GM21526 (cell line): ENCODE results near the gene RALGAPA2.
A peak's percentile ranks its signal among the peaks of the same experiment; 100 is the strongest.

ENCODE experiments used
- ATAC-seq: cut with Tn5 transposase; IDR thresholded peaks from one replicate; pipeline ENCODE4 v1.9.1; 2021; ENCODE audit warnings: moderate library complexity; ENCODE audit not compliant: unreplicated experiment, low FRiP score

Gene RALGAPA2

DNA sequence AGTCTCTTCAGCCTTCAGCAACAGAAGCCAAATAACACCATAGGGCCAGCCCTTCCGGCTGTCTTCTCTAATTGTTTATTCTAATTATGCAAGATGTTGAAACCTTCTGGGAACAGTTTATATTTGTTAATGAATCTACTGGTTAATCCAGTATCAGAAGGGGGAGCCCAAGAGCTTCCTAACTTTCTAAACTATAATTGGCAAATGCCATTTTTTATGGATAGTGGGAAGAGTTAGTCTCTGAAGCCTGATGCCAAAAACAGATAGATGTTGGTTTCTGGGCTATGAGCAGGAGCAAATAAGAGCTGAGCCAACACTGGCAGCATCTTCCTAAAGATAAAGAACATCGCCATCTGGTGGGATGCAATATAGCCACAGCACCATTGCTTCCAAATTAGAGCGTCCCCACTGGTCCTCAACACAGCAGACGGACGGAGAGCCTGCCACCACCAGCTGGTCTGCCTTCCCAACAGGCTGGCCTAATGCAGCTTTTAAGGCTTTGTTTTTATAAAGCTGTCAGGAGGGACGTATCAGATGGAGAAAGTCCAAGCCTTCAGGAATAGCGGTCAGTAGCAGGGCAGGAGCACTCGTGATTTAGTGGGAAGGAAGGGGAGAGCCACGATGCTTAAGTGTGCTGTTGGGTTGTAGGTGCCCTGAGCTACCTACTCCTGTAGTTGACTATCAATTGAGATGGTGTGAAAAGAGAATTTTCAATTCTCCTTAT is 118.8 kb downstream of the RALGAPA2 start:
- peak; percentile 80 for ATAC-seq

DNA sequence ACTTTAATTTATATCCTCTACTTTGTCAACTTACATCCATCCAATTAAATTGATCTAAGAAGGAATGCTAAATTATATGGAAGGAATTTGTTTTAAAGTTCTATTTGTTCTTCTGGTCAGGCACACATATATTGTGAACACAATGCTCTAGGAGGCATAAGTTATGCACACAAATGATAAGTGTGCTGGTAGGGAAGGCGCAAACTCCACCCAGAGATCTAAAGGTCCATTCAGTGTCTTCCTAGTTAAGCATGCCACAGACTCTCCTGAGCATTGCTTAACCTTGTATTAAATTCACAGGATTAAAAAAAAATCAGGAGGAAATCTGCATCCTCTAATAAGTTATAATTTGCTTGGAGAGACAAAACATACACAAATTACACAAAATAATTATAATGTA is 127.3 kb downstream of the RALGAPA2 start:
- no peak for ATAC-seq

DNA sequence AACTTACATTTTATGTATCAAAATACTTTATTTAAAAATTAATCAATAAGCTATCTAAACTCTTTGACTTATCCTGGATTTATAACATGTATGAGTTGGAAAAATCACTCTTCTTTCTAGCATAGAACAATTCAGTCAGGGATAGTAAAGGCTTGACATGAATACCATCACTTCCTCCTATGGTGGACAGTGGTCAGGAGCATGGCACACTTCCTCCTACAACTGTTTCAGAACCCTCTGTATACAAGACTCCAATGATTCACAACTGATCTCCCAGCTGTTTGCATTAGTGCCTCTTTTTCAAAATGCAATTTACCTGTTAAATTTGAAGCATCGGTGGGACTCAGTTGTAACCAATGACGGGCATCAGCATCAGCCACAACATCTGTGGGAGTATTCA is 129.7 kb downstream of the RALGAPA2 start:
- ATAC-seq, result no peak

- no peak for ATAC-seq
These were observed 132.3 kb downstream of the RALGAPA2 start for GRCh38 chr20:20580139-20580538.

- no peak for ATAC-seq
These were observed 133.6 kb downstream of the RALGAPA2 start for GRCh38 chr20:20578838-20579237.

GRCh38 chr20:20573797-20574196 is 138.6 kb downstream of the RALGAPA2 start:
- no peak for ATAC-seq

- ATAC-seq, result no peak
These were observed 141.2 kb downstream of the RALGAPA2 start for GRCh38 chr20:20571068-20571780.

DNA sequence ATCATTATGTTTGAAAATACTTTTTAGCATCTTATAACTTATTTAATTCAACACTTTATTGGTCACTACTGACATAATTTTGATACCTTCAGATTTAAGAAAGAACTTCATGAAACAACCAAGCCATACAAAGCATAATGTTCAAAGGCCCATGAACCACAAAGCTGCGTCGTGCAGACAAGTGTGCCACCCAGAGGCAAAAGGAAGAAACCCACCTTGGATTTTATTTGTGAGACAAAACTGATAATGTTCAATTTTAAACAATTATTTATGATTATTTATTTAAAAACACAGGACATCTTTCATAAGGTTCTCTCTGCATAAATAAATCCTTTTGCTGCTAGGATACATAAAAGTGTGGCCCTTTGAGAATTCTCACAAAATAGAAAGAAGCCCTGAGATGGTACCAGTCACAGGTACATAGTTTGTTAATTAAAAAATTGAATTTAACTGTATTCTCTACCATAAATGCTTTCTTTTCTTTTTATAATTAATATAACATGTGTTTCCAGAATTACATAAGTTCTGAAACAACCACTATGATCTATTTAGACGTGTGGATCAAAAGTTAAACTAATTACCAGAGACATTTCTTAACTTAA is 143.7 kb downstream of the RALGAPA2 start:
- ATAC-seq, result no peak

DNA sequence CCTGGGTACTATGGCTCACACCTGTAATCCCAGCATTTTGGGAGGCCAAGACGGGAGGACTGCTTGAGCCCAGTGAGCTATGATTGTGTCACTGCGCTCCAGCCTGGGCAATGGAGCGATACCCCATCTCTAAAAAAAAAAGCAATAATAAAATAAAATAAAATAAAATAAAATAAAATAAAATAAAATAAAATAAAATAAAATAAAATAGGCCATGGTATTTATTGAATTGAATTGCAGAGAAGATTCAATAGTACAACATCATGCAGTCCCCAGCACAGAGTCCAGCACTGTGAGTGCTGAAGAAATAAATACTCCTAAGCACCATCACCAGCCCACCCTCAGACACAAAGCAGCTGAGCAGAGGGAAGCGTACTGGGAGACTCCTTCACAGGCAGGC is 144.7 kb downstream of the RALGAPA2 start:
- ATAC-seq, result no peak

DNA sequence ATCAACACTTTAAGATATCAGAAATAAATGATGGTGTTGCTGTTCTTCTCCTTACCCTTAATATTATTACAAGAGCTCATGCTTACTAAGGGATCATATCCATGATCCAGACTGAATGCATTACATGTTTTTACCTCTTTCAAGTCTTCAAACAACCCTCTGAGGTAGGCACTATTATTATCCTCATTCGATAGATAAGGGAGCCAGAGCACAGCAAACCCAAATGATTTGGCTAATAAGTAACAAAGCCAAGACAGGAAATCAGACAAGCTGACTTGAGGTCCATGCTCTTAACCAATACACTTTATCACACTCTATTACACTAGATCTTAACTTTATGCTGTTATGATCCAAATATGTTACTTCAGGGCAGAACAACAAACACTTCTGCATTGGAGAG is 145.9 kb downstream of the RALGAPA2 start:
- ATAC-seq, result no peak

DNA sequence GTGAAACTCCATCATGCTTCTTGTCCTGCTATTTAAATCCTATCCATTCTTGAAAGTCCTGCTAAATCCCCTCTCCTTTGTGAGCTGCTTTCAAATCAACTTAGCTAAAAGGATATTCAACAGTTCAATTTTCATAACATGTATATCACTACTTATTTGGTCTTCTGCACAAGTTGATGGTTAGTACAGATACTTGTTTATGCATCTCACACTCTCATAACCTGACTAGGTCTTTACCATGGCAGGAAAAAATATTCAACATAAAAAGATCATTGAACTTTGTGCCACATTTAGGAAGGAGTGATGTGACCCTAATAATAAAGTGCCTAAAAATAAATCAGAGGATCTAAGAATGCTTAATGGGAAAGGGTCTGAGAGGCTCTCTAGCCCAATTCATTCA is 148.2 kb downstream of the RALGAPA2 start:
- no peak for ATAC-seq

DNA sequence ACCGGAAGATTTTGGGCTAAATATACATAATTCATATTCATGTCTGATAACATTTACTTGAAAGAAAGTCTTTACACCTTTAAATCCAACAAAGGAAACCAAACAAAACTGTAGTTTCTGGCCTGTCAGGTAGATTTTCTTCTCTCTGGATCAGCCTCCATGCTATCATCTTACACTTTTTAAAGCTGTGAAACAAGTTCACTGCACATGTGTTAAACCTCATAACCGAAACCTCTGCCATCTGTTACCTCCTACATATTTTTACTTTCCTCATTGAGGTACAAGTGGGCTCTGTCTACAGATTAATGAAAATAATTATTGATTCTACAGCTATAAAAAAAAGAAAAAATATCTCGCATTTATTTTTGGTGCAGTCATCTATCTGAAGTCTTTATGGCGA is 149.9 kb downstream of the RALGAPA2 start:
- no peak for ATAC-seq

DNA sequence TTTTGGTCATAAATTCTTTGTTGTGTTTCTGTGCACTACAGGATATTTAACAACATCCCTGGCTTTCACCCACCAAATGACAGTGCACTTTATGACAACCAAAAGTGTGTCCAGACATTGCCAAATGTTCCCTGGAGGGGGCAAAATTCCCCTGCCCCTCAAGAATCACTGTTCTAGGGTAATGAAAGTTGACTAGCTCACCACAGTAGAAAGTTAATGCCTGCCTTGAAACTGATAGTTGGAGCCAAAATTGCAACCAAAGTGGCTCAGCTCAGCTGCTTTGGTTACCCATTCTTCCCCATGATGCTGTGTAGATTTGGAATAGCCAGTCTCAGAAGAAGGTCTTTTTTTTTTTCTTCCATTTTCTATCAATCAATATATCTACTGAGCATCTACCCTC is 150.6 kb downstream of the RALGAPA2 start:
- no peak for ATAC-seq

- ATAC-seq, result no peak
These were observed 151.3 kb downstream of the RALGAPA2 start for GRCh38 chr20:20561172-20561571.

- ATAC-seq, result no peak
These were observed 155.0 kb downstream of the RALGAPA2 start for GRCh38 chr20:20557406-20557805.

- ATAC-seq, result no peak
These were observed 156.6 kb downstream of the RALGAPA2 start for GRCh38 chr20:20555838-20556237.

DNA sequence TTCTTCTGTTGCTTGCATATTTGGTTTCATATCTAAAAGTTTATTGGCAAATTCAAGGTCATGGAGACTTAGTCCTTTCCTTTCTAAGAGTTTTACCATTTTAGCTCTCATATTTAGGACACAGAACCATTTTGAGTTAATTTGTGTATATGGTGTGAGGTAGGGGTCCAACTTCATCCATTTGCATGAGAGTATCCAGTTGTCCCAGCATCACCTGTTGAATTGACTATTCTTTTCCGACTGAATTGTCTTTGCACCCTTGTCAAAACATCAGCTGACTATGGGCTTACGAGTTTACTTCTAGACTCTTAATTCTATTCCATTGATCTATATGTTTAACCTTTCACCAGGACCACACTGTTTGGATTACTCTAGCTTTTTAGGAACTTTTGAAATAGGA is 157.5 kb downstream of the RALGAPA2 start:
- ATAC-seq, result no peak

DNA sequence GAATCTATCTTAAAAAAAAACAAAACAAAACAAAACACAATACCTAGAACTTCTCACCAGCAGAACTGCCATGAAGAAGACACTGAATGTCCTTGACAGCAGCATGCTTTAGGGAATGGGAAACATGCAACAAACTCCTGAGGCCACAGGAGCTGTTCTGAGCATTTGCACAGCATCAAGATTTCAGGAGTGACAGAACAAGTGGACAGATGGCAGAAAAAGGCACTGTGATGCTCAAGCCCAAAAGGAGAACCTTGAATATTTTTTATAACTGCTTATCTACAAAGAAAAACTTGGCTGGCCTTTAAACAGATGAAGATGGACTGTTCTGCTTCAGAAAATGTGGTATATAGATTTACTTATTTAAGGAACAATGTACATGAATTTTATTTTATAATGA is 158.9 kb downstream of the RALGAPA2 start:
- ATAC-seq, result no peak

DNA sequence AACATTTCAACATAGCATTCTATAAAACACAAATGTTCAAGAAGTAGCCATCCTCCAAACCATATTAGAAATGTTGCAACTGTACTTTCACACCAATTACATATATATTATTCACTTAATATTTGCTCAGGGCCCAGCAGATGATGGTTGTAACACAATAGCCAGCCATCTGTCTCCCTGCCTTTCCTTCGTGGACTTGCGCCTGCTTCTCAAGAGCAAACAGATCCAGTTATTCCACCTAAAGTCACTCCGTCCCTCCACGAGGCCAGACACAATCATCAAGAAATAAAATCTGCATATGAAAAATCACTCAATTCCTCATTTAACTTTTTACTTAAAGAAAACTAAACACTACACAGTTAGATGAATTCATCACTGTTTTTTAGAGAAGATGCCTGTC is 160.4 kb downstream of the RALGAPA2 start:
- ATAC-seq, result no peak

DNA sequence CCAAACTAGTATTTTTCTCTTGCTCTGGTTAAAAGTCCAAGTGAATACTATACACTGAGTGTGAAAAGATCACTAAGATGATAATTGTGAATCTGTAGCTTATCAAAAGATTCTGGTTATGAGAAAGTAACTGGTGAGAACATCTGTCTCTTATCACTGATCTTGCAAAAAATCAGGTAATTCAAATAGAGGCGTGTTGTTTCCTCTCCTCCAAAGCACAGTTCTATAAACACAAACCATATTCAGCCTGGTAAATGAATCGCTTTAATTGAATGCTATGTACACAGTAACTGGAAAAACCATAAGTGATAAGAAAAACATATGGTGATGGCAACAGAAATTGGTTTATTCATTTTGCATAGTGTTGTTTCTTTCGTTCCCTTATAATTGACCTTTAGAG is 161.0 kb downstream of the RALGAPA2 start:
- no peak for ATAC-seq

GRCh38 chr20:20549704-20550103 is 162.7 kb downstream of the RALGAPA2 start:
- no peak for ATAC-seq

GRCh38 chr20:20549267-20549612 is 163.2 kb downstream of the RALGAPA2 start:
- no peak for ATAC-seq
